Measurements from ENCODE around the gene SCUBE3. TPM values are rescaled to one million over a fixed set of nuclear protein-coding genes. Genes with fewer than 3 reads are reported as not detected.
A peak's percentile ranks its signal among the peaks of the same experiment; 100 is the strongest.

Gene SCUBE3
- total RNA-seq, 2 donors from 2014 or later = 0.05 TPM; not detected in 1

DNA sequence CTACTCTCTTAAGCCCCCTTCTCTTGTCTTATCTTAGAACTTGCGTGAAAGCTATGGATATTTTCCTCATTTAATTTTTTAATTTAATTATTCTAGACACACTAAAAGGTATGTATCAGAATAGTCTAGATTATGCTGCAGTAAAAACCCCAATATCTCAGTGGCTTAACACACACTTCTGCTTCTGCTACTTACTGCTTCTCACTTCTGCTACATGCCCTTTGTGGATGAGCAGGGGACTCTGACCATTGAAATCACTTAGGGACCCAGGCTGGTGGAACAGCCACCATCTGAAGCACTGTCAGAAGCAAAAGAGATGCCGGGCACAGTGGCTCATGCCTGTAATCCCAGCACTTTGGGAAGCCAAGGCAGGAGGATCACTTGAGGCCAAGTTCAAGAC lies 27.2 kb upstream of the SCUBE3 start:
- ATAC-seq (replicated peaks) = no peak
- no peaks in the 10 kb centered on the region for H3K9me3 Mint-ChIP-seq
- H3K36me3 Mint-ChIP-seq (ENCODE audit: low read depth) = no peaks in the 10 kb centered on the region

DNA sequence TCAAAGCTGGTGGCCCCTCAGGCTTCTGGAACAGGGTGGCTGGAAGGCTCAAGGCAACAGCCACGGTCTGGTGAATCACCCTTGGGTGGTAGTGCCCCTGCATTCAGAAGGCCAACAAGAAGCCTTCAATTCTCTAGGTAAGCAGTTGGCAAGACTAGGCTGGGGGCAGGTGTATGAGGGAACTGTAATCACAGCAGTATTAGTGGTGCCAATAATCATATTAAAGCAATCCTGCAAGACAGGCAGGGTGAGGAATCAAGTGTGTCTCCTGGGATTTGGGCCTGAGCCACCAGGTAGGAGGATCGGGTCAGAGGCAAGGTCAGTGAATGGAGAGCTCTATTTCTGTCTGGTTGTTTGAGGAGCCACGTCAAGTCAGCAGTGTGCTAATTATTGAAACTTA lies 24.9 kb upstream of the SCUBE3 start:
- Mint-ChIP-seq H3K9me3 (no peaks in the 10 kb centered on the region), H3K4me1 (no peaks in the 10 kb centered on the region), H3K4me3 (no peak overlapping the region), H3K36me3 (ENCODE audit: low read depth) (no peaks in the 10 kb centered on the region), H3K27ac (no peak overlapping the region), H3K27me3 (peaks cover 21% of the 10 kb centered on the region)
- ATAC-seq (replicated peaks) = no peak

More for the DNA sequence above, 27.2 kb upstream of the SCUBE3 start:
- peaks cover 27% of the 10 kb centered on the region for H3K27me3 Mint-ChIP-seq
- H3K4me1 Mint-ChIP-seq = no peaks in the 10 kb centered on the region
- H3K27ac Mint-ChIP-seq = no peak overlapping the region
- H3K4me3 Mint-ChIP-seq = no peak overlapping the region

DNA sequence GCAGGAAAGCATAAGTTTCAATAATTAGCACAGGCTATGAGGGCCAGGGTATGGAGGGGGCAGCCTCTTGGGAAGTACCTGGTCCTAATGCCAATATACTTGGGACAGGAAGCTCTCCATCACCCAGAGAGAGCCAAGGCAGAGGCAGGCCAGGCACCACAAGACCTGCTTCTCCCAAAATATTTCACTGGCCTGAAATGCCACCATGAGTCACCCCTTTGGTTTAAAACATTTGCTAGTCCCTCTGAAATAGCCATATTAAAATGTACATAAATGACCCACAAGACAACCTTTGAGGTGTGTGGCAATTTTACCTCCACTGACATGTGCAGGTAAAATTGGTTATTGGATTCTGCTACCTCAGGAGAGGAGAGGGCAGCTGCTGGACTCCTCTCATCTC lies 23.4 kb upstream of the SCUBE3 start:
- peaks cover 21% of the 10 kb centered on the region for H3K27me3 Mint-ChIP-seq
- no peak overlapping the region for H3K4me3 Mint-ChIP-seq
- H3K9me3 Mint-ChIP-seq = no peaks in the 10 kb centered on the region
- no peak for ATAC-seq (replicated peaks)
- H3K27ac Mint-ChIP-seq = no peak overlapping the region
- H3K36me3 Mint-ChIP-seq (ENCODE audit: low read depth) = no peaks in the 10 kb centered on the region
- H3K4me1 Mint-ChIP-seq = no peaks in the 10 kb centered on the region

DNA sequence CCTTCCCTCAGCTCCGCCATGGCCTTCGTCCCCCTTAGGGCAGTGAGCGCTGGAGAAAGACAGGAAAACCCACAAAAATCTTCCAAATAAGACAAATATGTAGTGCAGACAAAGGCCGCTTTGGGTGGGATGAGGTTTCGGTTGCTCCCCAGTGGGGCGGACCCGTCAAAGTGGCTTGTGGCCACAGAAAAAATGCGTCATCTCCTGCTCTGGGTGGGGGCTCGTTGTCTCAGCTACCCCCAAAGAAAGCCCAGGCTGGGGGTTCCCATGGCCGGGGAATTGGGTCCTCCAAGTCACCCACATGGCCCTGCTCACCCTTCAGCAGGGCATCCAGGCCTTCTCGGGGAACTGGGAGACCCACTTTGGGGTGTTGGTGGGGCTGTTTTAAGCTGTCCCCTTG lies 21.9 kb upstream of the SCUBE3 start:
- no peak for ATAC-seq (replicated peaks)
- Mint-ChIP-seq H3K27me3 (peaks cover 22% of the 10 kb centered on the region), H3K9me3 (no peaks in the 10 kb centered on the region), H3K4me3 (no peak overlapping the region), H3K36me3 (ENCODE audit: low read depth) (no peaks in the 10 kb centered on the region), H3K4me1 (no peaks in the 10 kb centered on the region), H3K27ac (no peak overlapping the region)

DNA sequence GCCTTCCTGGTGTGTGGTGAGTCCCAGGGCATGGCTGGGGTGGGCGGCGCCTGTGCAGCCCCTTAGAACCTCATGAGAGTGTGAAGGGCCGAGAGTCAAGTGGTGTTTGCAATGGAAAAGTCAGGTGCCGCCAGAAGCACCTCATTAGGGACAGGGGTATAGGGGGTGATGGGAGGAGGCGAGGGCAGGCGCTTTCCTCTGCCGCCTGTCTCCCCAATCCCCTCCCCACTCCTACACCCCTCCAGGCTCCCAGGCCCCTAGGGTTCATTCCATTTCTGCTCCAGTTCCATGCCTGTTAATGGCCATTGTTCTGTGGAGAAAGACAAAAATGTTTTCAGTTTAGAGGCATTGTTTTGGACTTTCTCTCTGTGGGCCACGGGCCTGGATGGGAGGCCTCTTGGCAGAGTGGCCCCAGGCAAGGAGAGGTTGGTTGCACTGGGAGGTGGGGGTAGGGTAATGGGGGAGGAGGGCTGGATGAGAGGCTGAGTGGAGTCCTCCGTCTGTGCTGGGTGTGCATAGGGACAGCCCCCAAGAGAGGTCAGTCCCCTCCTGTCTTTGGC lies 21.4 kb upstream of the SCUBE3 start:
- Mint-ChIP-seq H3K4me3 (no peak overlapping the region), H3K4me1 (no peaks in the 10 kb centered on the region), H3K27me3 (peaks cover 20% of the 10 kb centered on the region), H3K36me3 (ENCODE audit: low read depth) (no peaks in the 10 kb centered on the region), H3K27ac (no peak overlapping the region), H3K9me3 (no peaks in the 10 kb centered on the region)
- ATAC-seq (replicated peaks) = no peak

DNA sequence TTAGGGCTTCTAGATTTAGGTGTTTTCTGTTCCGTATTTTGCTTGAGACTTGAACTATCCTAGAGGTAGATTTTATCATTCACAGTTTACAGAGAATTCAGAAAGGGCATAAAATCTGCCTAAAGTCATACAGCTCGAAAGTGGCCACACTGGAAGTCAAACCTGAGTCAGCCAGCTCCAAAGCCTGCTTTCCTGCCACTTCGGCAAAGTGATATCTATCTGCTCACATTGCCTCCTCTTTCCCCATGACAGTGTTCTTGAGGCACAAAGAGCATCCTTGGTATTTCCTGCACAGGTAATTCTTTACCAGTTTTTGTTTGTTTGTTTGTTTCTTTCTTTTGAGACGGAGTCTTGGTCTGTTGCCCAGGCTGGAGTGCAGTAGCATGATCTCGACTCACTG lies 19.4 kb upstream of the SCUBE3 start:
- Mint-ChIP-seq H3K27ac (peak overlapping the region; percentile 63), H3K27me3 (peaks cover 26% of the 10 kb centered on the region), H3K36me3 (ENCODE audit: low read depth) (no peaks in the 10 kb centered on the region), H3K4me1 (no peaks in the 10 kb centered on the region), H3K9me3 (no peaks in the 10 kb centered on the region), H3K4me3 (no peak overlapping the region)
- no peak for ATAC-seq (replicated peaks)

DNA sequence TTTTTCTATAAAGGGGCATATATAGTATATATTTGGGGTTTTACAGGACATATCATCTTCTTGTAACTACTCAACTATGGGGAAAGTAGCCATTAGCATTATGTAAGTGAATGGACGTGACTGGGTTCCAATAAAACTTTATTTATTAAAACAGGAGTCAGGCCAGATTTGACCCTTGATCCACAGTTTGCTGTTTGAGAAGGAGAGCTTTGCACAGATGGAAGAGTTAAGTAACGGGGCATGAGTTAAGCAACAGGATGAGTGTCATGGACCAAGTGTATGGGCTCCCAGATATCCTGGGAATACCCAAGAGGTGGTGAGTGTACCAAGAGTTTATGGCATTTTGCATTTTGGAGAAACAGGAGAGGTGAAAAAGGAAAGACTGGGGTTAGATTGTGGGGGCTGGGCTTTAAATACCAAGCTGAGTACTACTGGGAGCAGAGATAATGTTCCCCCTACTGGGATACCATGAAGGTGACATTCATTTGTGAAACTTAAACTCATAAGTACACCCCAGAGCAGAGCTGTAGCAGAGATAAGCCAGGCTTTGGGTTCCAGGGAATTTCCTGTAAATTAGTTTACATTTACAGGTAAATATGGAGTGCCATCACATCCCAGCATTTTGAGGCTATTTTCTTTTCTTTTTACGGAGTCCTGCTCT lies 18.5 kb upstream of the SCUBE3 start:
- H3K4me3 Mint-ChIP-seq = no peak overlapping the region
- no peaks in the 10 kb centered on the region for H3K9me3 Mint-ChIP-seq
- no peaks in the 10 kb centered on the region for H3K36me3 Mint-ChIP-seq (ENCODE audit: low read depth)
- H3K27ac Mint-ChIP-seq = peak overlapping the region; percentile 0
- H3K27me3 Mint-ChIP-seq = peaks cover 28% of the 10 kb centered on the region
- no peak for ATAC-seq (replicated peaks)
- no peaks in the 10 kb centered on the region for H3K4me1 Mint-ChIP-seq

GRCh38 chr6:35197196-35197595 lies 16.6 kb upstream of the SCUBE3 start:
- Mint-ChIP-seq H3K27me3 (peaks cover 25% of the 10 kb centered on the region), H3K9me3 (no peaks in the 10 kb centered on the region), H3K27ac (no peak overlapping the region), H3K36me3 (ENCODE audit: low read depth) (no peaks in the 10 kb centered on the region), H3K4me3 (no peak overlapping the region), H3K4me1 (no peaks in the 10 kb centered on the region)
- no peak for ATAC-seq (replicated peaks)

GRCh38 chr6:35199866-35200265 lies 13.9 kb upstream of the SCUBE3 start:
- peaks cover 40% of the 10 kb centered on the region for H3K27me3 Mint-ChIP-seq
- H3K36me3 Mint-ChIP-seq (ENCODE audit: low read depth) = no peaks in the 10 kb centered on the region
- H3K9me3 Mint-ChIP-seq = no peaks in the 10 kb centered on the region
- no peak overlapping the region for H3K4me3 Mint-ChIP-seq
- ATAC-seq (replicated peaks) = no peak
- no peaks in the 10 kb centered on the region for H3K4me1 Mint-ChIP-seq
- H3K27ac Mint-ChIP-seq = no peak overlapping the region

DNA sequence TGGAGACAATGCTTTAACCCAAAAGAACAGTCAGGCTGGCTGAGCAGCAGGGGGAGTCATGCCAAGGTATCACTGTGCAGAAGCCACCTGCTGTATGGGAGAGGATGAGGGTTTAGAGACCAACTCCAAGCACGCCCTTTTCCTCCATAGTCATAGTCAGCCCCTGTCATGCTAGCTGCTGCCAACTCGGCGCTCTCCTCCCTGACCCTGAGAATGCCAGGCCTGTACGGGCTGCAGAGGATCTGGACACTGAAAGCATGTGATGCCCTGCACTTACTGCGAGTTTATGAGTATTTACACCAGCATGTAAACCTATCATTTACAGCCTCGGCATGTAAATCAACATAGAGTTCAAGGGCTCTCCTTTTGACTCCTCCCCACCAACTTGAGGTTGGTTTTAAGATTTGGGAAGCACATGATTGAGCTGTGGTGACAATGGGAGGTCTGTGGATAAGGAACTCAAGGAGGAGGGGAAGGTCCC lies 11.7 kb upstream of the SCUBE3 start:
- H3K27me3 Mint-ChIP-seq = peaks cover 49% of the 10 kb centered on the region
- no peak for ATAC-seq (replicated peaks)
- H3K9me3 Mint-ChIP-seq = no peaks in the 10 kb centered on the region
- no peak overlapping the region for H3K27ac Mint-ChIP-seq
- no peak overlapping the region for H3K4me3 Mint-ChIP-seq
- H3K4me1 Mint-ChIP-seq = no peaks in the 10 kb centered on the region
- no peaks in the 10 kb centered on the region for H3K36me3 Mint-ChIP-seq (ENCODE audit: low read depth)

DNA sequence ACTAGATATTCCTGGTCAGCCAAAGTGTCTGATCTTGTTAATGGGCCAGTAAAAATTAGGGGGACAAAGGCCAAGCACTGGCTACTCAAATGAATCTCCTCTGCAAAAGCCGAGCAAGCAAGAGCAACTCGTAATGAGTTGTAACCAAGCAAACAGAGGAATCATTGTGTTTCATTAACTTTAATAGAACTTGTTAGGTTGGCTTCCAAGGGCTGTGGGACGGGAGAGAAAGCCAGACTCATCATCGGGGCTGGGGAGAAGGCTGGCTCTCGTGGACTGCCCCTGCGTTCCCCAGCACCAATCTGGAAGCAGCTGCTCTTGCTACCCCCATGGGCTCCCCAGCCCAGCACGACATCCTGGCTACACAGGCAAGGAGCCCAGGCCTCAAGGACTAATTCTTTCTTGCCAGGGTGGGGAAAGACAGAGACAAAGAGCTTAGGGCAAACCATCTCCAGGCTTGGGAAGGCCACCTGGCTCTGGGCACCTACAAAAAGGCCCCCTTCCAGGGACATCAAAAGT lies 10.5 kb upstream of the SCUBE3 start:
- Mint-ChIP-seq H3K27me3 (peaks cover 54% of the 10 kb centered on the region), H3K27ac (no peak overlapping the region), H3K9me3 (no peaks in the 10 kb centered on the region), H3K4me1 (no peaks in the 10 kb centered on the region), H3K4me3 (no peak overlapping the region), H3K36me3 (ENCODE audit: low read depth) (no peaks in the 10 kb centered on the region)
- ATAC-seq (replicated peaks) = no peak

GRCh38 chr6:35203680-35204079 lies 10.1 kb upstream of the SCUBE3 start:
- peaks cover 59% of the 10 kb centered on the region for H3K27me3 Mint-ChIP-seq
- no peaks in the 10 kb centered on the region for H3K9me3 Mint-ChIP-seq
- H3K27ac Mint-ChIP-seq = no peak overlapping the region
- no peaks in the 10 kb centered on the region for H3K36me3 Mint-ChIP-seq (ENCODE audit: low read depth)
- H3K4me1 Mint-ChIP-seq = no peaks in the 10 kb centered on the region
- no peak for ATAC-seq (replicated peaks)
- H3K4me3 Mint-ChIP-seq = no peak overlapping the region

- no peaks in the 10 kb centered on the region for H3K4me1 Mint-ChIP-seq
- H3K4me3 Mint-ChIP-seq = no peak overlapping the region
- no peaks in the 10 kb centered on the region for H3K9me3 Mint-ChIP-seq
- H3K36me3 Mint-ChIP-seq (ENCODE audit: low read depth) = no peaks in the 10 kb centered on the region
- no peak for ATAC-seq (replicated peaks)
- H3K27me3 Mint-ChIP-seq = peaks cover 57% of the 10 kb centered on the region
- H3K27ac Mint-ChIP-seq = no peak overlapping the region
Observed at GRCh38 chr6:35206346-35206745, 7.4 kb upstream of the SCUBE3 start.

DNA sequence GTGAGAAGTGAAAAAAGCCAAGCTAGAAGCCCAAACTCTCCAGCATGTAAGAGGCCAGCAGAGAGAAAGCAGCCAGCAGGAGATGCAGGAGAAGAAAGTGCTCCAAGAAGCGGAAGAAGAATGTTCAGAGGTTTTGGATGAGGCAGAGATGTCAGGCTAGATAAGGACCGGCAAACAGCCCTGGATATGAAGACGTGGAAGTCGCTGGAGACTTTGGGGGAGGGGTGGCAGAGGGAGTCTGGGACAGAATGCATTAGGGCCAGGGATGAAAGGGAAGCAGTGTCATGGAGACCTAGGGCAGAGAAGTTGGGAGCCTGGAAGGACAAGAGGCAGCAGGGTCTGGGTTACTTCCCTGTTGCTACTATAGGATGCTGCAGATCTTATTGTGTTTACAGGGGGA lies 5.3 kb upstream of the SCUBE3 start:
- no peak for ATAC-seq (replicated peaks)
- no peaks in the 10 kb centered on the region for H3K4me1 Mint-ChIP-seq
- no peaks in the 10 kb centered on the region for H3K36me3 Mint-ChIP-seq (ENCODE audit: low read depth)
- H3K9me3 Mint-ChIP-seq = no peaks in the 10 kb centered on the region
- H3K4me3 Mint-ChIP-seq = no peak overlapping the region
- H3K27me3 Mint-ChIP-seq = peaks cover 64% of the 10 kb centered on the region
- no peak overlapping the region for H3K27ac Mint-ChIP-seq

- Mint-ChIP-seq H3K27me3 (peaks cover 57% of the 10 kb centered on the region), H3K27ac (no peak overlapping the region), H3K4me3 (no peak overlapping the region), H3K36me3 (ENCODE audit: low read depth) (no peaks in the 10 kb centered on the region), H3K9me3 (no peaks in the 10 kb centered on the region), H3K4me1 (no peaks in the 10 kb centered on the region)
- no peak for ATAC-seq (replicated peaks)
Observed at GRCh38 chr6:35209081-35209480, 4.7 kb upstream of the SCUBE3 start.

All from activated T-helper 17 cell treated with anti-CD3 and anti-CD28 coated beads, Interleukin-2, amount 50 U/mL, for 72 hours (primary cell).